ENCODE measurements around the gene SRI. TPM values are rescaled to one million over a fixed set of nuclear protein-coding genes. Genes with fewer than 3 reads are reported as not detected.

SRI gene
- total RNA-seq, 1 experiment from 2014 or later, result 138 TPM

DNA sequence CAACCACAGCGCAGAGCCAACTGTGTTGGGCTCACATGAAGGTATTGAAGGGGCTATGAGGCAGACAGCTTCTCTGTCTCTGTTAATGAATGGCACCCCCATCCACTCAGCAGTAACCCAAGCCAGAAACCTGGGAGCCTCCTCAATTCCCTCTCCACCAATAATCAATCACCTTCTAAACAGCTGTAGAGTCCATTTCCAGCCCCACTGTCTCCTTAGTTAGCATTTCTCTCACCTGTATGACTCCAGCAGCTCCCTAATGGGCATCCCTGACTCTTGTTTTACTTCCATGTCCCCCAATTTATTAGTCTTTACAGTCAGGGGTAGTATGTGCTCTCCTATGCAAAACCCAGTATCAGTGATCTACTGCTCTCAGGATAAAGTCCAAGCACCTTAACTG lies 6.9 kb downstream of the SRI start:
- POLR2A ChIA-PET, result no interaction called here
- in situ Hi-C loops (cut with HindIII; ENCODE audit: low pct_unique_long_range_greater_than_20kb, low sequenced_read_pairs), result no loop called here
- intact Hi-C loops (cut with micrococcal nuclease; ENCODE audit: unreplicated experiment), result no loop called here
- Histone ChIP-seq H3K36me3 (ENCODE audit: control insufficient read depth, insufficient read depth, low read length) (peaks cover 40% of the 10 kb centered on the region), H3K27me3 (ENCODE audit: control insufficient read depth, insufficient read depth, low read length) (no peaks in the 10 kb centered on the region), H3K27ac (ENCODE audit: low read length) (no peak overlapping the region), H3K4me3 (ENCODE audit: low read depth in 2 of 2, low read length in 2 of 2) (no peak overlapping the region), H3K4me1 (ENCODE audit: control insufficient read depth, insufficient read depth, low read length) (peaks cover 3% of the 10 kb centered on the region), H3K9me3 (ENCODE audit: control insufficient read depth, insufficient read depth, low read depth, low read length) (no peaks in the 10 kb centered on the region)
- CTCF ChIA-PET, result no interaction called here
- no peak for DNase-seq (ENCODE audit: low read depth, low spot score)
- no peak for TF ChIP-seq POLR2AphosphoS5 (IDR thresholded peaks at IDR 0.05; ENCODE audit: low read depth, low read length)
- no peak for ATAC-seq
- no TSS peak for BruUV-seq (replicated peaks)

DNA sequence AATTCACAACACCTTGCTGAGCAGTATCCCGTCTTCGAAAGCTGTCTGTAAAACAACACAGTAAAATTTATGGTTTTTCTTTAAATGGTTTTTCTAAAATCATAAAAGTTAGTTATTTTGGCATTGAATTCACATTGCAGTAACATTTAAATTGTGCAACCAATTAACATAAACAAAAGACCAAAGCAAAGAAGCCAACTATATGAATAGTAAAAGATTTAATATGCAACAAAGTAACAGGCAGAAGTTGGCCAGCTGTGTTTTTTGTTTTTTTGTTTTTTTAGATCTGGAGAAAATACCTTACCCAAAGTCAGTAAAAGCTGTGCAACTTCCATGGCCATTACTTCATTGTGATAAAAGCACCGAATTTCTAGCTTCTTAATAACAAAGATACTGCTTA lies 11.3 kb downstream of the SRI start:
- CTCF ChIA-PET, result no interaction called here
- Histone ChIP-seq H3K36me3 (ENCODE audit: control insufficient read depth, insufficient read depth, low read length) (peaks cover 49% of the 10 kb centered on the region), H3K27me3 (ENCODE audit: control insufficient read depth, insufficient read depth, low read length) (no peaks in the 10 kb centered on the region), H3K27ac (ENCODE audit: low read length) (no peak overlapping the region), H3K4me1 (ENCODE audit: control insufficient read depth, insufficient read depth, low read length) (no peaks in the 10 kb centered on the region), H3K9me3 (ENCODE audit: control insufficient read depth, insufficient read depth, low read depth, low read length) (no peaks in the 10 kb centered on the region), H3K4me3 (ENCODE audit: low read depth in 2 of 2, low read length in 2 of 2) (no peak overlapping the region)
- TF ChIP-seq SIN3A (IDR thresholded peaks at IDR 0.05; ENCODE audit: borderline replicate concordance, insufficient read depth, low read depth, low read length), result no peak
- no peak for TF ChIP-seq TCF7L2 (IDR thresholded peaks at IDR 0.05; ENCODE audit: low read depth, low read length)
- no peak for TF ChIP-seq POLR2AphosphoS5 (IDR thresholded peaks at IDR 0.05; ENCODE audit: low read depth, low read length)
- TF ChIP-seq, protein P1, sequence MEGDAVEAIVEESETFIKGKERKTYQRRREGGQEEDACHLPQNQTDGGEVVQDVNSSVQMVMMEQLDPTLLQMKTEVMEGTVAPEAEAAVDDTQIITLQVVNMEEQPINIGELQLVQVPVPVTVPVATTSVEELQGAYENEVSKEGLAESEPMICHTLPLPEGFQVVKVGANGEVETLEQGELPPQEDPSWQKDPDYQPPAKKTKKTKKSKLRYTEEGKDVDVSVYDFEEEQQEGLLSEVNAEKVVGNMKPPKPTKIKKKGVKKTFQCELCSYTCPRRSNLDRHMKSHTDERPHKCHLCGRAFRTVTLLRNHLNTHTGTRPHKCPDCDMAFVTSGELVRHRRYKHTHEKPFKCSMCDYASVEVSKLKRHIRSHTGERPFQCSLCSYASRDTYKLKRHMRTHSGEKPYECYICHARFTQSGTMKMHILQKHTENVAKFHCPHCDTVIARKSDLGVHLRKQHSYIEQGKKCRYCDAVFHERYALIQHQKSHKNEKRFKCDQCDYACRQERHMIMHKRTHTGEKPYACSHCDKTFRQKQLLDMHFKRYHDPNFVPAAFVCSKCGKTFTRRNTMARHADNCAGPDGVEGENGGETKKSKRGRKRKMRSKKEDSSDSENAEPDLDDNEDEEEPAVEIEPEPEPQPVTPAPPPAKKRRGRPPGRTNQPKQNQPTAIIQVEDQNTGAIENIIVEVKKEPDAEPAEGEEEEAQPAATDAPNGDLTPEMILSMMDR (IDR thresholded peaks at IDR 0.05), result no peak
- TF ChIP-seq, protein P2, sequence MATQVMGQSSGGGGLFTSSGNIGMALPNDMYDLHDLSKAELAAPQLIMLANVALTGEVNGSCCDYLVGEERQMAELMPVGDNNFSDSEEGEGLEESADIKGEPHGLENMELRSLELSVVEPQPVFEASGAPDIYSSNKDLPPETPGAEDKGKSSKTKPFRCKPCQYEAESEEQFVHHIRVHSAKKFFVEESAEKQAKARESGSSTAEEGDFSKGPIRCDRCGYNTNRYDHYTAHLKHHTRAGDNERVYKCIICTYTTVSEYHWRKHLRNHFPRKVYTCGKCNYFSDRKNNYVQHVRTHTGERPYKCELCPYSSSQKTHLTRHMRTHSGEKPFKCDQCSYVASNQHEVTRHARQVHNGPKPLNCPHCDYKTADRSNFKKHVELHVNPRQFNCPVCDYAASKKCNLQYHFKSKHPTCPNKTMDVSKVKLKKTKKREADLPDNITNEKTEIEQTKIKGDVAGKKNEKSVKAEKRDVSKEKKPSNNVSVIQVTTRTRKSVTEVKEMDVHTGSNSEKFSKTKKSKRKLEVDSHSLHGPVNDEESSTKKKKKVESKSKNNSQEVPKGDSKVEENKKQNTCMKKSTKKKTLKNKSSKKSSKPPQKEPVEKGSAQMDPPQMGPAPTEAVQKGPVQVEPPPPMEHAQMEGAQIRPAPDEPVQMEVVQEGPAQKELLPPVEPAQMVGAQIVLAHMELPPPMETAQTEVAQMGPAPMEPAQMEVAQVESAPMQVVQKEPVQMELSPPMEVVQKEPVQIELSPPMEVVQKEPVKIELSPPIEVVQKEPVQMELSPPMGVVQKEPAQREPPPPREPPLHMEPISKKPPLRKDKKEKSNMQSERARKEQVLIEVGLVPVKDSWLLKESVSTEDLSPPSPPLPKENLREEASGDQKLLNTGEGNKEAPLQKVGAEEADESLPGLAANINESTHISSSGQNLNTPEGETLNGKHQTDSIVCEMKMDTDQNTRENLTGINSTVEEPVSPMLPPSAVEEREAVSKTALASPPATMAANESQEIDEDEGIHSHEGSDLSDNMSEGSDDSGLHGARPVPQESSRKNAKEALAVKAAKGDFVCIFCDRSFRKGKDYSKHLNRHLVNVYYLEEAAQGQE (IDR thresholded peaks at IDR 0.05; ENCODE audit: insufficient read depth in 1 of 2, low read depth in 2 of 2, low read length in 1 of 2), result no peak
- no peak for ATAC-seq
- in situ Hi-C loops (cut with HindIII; ENCODE audit: low pct_unique_long_range_greater_than_20kb, low sequenced_read_pairs) (no loop called here), intact Hi-C loops (cut with micrococcal nuclease; ENCODE audit: unreplicated experiment) (no loop called here)
- no TSS peak for BruUV-seq (replicated peaks)
- no peak for DNase-seq (ENCODE audit: low read depth, low spot score)
- POLR2A ChIA-PET, result no interaction called here

DNA sequence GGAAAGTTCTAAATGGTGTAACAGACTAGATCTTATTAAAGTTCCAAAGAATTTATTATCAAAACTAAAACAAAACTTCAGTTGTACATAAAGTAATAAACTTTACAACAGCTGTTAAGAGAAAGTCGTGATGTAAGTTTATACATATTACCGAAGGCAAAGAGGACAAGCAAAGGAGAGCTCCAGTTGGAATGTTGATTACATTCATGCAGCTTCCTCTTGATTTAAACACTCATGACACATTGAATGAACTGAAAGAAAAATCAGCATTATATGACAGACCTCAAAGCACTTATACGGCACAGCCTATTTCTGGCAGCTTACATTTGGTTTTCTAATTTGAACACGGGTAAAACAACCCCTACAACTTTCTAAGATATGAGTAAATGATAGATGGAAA lies 13.6 kb downstream of the SRI start:
- DNase-seq (ENCODE audit: low read depth, low spot score) (no peak), ATAC-seq (no peak)
- intact Hi-C loops (cut with micrococcal nuclease; ENCODE audit: unreplicated experiment) (no loop called here), in situ Hi-C loops (cut with HindIII; ENCODE audit: low pct_unique_long_range_greater_than_20kb, low sequenced_read_pairs) (no loop called here)
- ChIA-PET POLR2A (no interaction called here), CTCF (no interaction called here)
- H3K27me3 ChIP-seq (ENCODE audit: control insufficient read depth, insufficient read depth, low read length), result no peaks in the 10 kb centered on the region
- H3K4me1 ChIP-seq (ENCODE audit: control insufficient read depth, insufficient read depth, low read length), result no peaks in the 10 kb centered on the region
- TF ChIP-seq SIN3A (IDR thresholded peaks at IDR 0.05; ENCODE audit: borderline replicate concordance, insufficient read depth, low read depth, low read length), result no peak
- TF ChIP-seq, protein P2 (IDR thresholded peaks at IDR 0.05; ENCODE audit: insufficient read depth in 1 of 2, low read depth in 2 of 2, low read length in 1 of 2), result no peak
- TF ChIP-seq TCF7L2 (IDR thresholded peaks at IDR 0.05; ENCODE audit: low read depth, low read length), result no peak
- TF ChIP-seq POLR2AphosphoS5 (IDR thresholded peaks at IDR 0.05; ENCODE audit: low read depth, low read length), result no peak
- TF ChIP-seq, protein P1 (IDR thresholded peaks at IDR 0.05), result no peak
- BruUV-seq (replicated peaks), result no TSS peak
- H3K27ac ChIP-seq (ENCODE audit: low read length), result no peak overlapping the region
- no peaks in the 10 kb centered on the region for H3K9me3 ChIP-seq (ENCODE audit: control insufficient read depth, insufficient read depth, low read depth, low read length)
- H3K4me3 ChIP-seq (ENCODE audit: low read depth in 2 of 2, low read length in 2 of 2), result no peak overlapping the region
- peaks cover 40% of the 10 kb centered on the region for H3K36me3 ChIP-seq (ENCODE audit: control insufficient read depth, insufficient read depth, low read length)

All from Panc1 (cell line).